B cell (primary cell): ENCODE measurements around the gene FLRT1. TPM values are rescaled to one million over a fixed set of nuclear protein-coding genes. Genes with fewer than 3 reads are reported as not detected.

Experiments
- ATAC-seq: fragments of 200-7000 bp; cut with Tn5 transposase; one replicate; pipeline ENCODE4 v1.10.0; 2021; ENCODE audit warnings: low read depth, mild to moderate bottlenecking, moderate number of reproducible peaks, moderate library complexity
- CTCF ChIA-PET: fragments of 350-600 bp; sonication (Branson Sonifier 250); formaldehyde crosslinking; loops from one replicate; lab custom pipeline; 2021; ENCODE audit warnings: antibody characterized with exemption, inconsistent platforms; lab: Charles Lee
- POLR2A ChIA-PET: fragments of 350-600 bp; sonication (Branson Sonifier 250); formaldehyde crosslinking; loops from one replicate; lab custom pipeline; 2021; ENCODE audit warnings: antibody characterized with exemption; lab: Charles Lee
- DNase-seq: peaks from one replicate; pipeline ENCODE4 v3.0.0; 2013
- H2AFZ ChIP-seq: 2 replicates; pipeline ENCODE4 v1.6.1; 2012; ENCODE audit warnings: mild to moderate bottlenecking, low read depth, low read length; ENCODE audit not compliant: insufficient read depth, poor library complexity, severe bottlenecking
- H3K27ac ChIP-seq, 2 donors: 1 replicate in 1 of 2; 2 replicates in 1 of 2; pipeline ENCODE4 v1.5.1; 2012 to 2013; ENCODE audit warnings: low read length in 2 of 2, mild to moderate bottlenecking in 2 of 2, moderate library complexity in 1 of 2
- H3K27me3 ChIP-seq, 4 experiments: fragments of 200-600 bp in 1 of 4; sonication (generic) in 1 of 4; replicated peaks in 1 of 4; 1 replicate in 2 of 4; 2 replicates in 2 of 4; pipeline versions ENCODE4 v1.6.1 to v1.7.0; 2013 to 2016; ENCODE audit warnings: low read length in 3 of 4, mild to moderate bottlenecking in 2 of 4, mixed read lengths in 1 of 4, moderate library complexity in 1 of 4; ENCODE audit not compliant: insufficient read depth in 4 of 4, control insufficient read depth in 3 of 4; ENCODE audit errors: control extremely low read depth in 1 of 4
- H3K36me3 ChIP-seq, 2 experiments: replicated peaks in 1 of 2; 1 replicate in 1 of 2; 2 replicates in 1 of 2; pipeline versions ENCODE4 v1.6.1 to v1.7.1; 2013; ENCODE audit warnings: low read length in 1 of 2; ENCODE audit not compliant: insufficient read depth in 2 of 2, control insufficient read depth in 1 of 2; ENCODE audit errors: control extremely low read depth in 1 of 2, extremely low read depth in 1 of 2
- H3K4me1 ChIP-seq, 2 donors: fragments of 200-600 bp in 1 of 2; sonication (generic) in 1 of 2; 1 replicate in 1 of 2; 2 replicates in 1 of 2; pipeline versions ENCODE4 v1.5.1 to v1.6.1; 2013 to 2017; ENCODE audit warnings: low read length in 2 of 2; ENCODE audit not compliant: control insufficient read depth in 2 of 2, insufficient read depth in 2 of 2
- H3K4me2 ChIP-seq: replicated peaks from 2 replicates; pipeline ENCODE3; 2012; ENCODE audit warnings: mild to moderate bottlenecking, low read depth, low read length; ENCODE audit not compliant: poor library complexity, severe bottlenecking
- H3K4me3 ChIP-seq, 5 experiments: fragments of 200-600 bp in 1 of 5; sonication (generic) in 1 of 5; 1 replicate in 3 of 5; 2 replicates in 2 of 5; pipeline versions ENCODE4 v1.5.1 to v1.7.0; 2011 to 2016; ENCODE audit warnings: low read length in 4 of 5, mild to moderate bottlenecking in 4 of 5, low read depth in 2 of 5, control low read depth in 1 of 5, moderate library complexity in 1 of 5; ENCODE audit not compliant: insufficient read depth in 1 of 5; ENCODE audit errors: control extremely low read depth in 1 of 5, extremely low read depth in 1 of 5
- H3K79me2 ChIP-seq: fragments of 200-600 bp; sonication (generic); one replicate; pipeline ENCODE4 v1.6.0; 2016; ENCODE audit warnings: low read length; ENCODE audit not compliant: control insufficient read depth, insufficient read depth
- H3K9ac ChIP-seq: fragments of 200-600 bp; sonication (generic); 2 replicates; pipeline ENCODE4 v1.6.1; 2017; ENCODE audit warnings: mild to moderate bottlenecking, low read length, moderate library complexity
- H3K9me3 ChIP-seq, 3 donors: one replicate each; pipeline versions ENCODE4 v1.6.1 to v1.7.1; 2013; ENCODE audit warnings: low read length in 2 of 3; ENCODE audit not compliant: control insufficient read depth in 2 of 3, insufficient read depth in 1 of 3; ENCODE audit errors: control extremely low read depth in 1 of 3
- H4K20me1 ChIP-seq: 2 replicates; pipeline ENCODE4 v1.6.0; 2012; ENCODE audit warnings: mild to moderate bottlenecking, low read length; ENCODE audit not compliant: insufficient read depth, control insufficient read depth, poor library complexity, severe bottlenecking
- H3K27ac Mint-ChIP-seq: one replicate; pipeline ENCODE4 v1.8.0; 2021; ENCODE audit warnings: mixed read lengths
- H3K27me3 Mint-ChIP-seq: one replicate; pipeline ENCODE4 v1.8.0; 2021; ENCODE audit warnings: mixed read lengths
- H3K4me1 Mint-ChIP-seq: one replicate; pipeline ENCODE4 v1.8.0; 2021; ENCODE audit warnings: mixed read lengths
- H3K4me3 Mint-ChIP-seq: one replicate; pipeline ENCODE4 v1.8.0; 2021; ENCODE audit warnings: mixed read lengths
- H3K9me3 Mint-ChIP-seq: one replicate; pipeline ENCODE4 v1.8.0; 2022; ENCODE audit warnings: mixed read lengths; ENCODE audit not compliant: insufficient read depth
- CTCF ChIP-seq: fragments of 200-600 bp; IDR thresholded peaks from one replicate; pipeline ENCODE4 v1.8.0; 2022; ENCODE audit warnings: antibody characterized with exemption, mild to moderate bottlenecking
- EZH2 ChIP-seq: IDR thresholded peaks from 2 replicates; pipeline ENCODE4 v1.6.1; 2012; ENCODE audit warnings: borderline replicate concordance, low read depth, mild to moderate bottlenecking, moderate library complexity, low read length; ENCODE audit not compliant: insufficient read depth, poor library complexity, severe bottlenecking
- WGBS: methylation state at CpG from one replicate; pipeline ENCODE4 v1.1.5; 2013; ENCODE audit warnings: missing lambda C conversion rate; ENCODE audit not compliant: insufficient coverage; 5-methylcytosine and 5-hydroxymethylcytosine counted together
- intact Hi-C: fragments of 100-400 bp; cut with micrococcal nuclease; formaldehyde crosslinking; loops from one replicate; pipeline ENCODE4 v1.10.0; 2022
- polyA plus RNA-seq: library from polyadenylated mRNA; depleted of rRNA; stranded (reverse); fragments of >200 nt; gene quantifications from 2 replicates; pipeline ENCODE4 v1.2.3, GENCODE V29; 2012
- total RNA-seq, 2 donors: library from RNA; stranded (reverse); fragments of 120-200 nt in 1 of 2; gene quantifications; 1 replicate in 1 of 2; 2 replicates in 1 of 2; pipeline versions ENCODE4 v1.2.3 to v1.2.4, GENCODE V29; 2013 to 2022

FLRT1 gene
- total and polyA plus RNA-seq, 2 donors (not counting 1 experiment from before 2014, with no cell fraction given), result not detected

GRCh38 chr11:64028398-64029115 is 7.2 kb upstream of the FLRT1 start:
- H3K27me3 ChIP-seq, result peaks cover 0 to 19% (median 3%) of the 10 kb centered on the region in 4 experiments
- peak overlapping the region; percentile 25 for H3K4me2 ChIP-seq
- DNase-seq (no peak), ATAC-seq (no peak)
- no peak overlapping the region for H3K4me3 ChIP-seq
- Mint-ChIP-seq H3K4me3 (no peak overlapping the region), H3K27me3 (peaks cover 36% of the 10 kb centered on the region), H3K4me1 (no peaks in the 10 kb centered on the region), H3K27ac (no peak overlapping the region), H3K9me3 (no peaks in the 10 kb centered on the region)
- WGBS, result 16% methylated on average over 17 of the region's 22 CpGs
- no peaks in the 10 kb centered on the region for H3K36me3 ChIP-seq
- no peak overlapping the region for H3K27ac ChIP-seq
- no peak for TF ChIP-seq CTCF
- intact Hi-C loops, result no loop called here
- H3K9ac ChIP-seq, result no peak overlapping the region
- H2AFZ ChIP-seq, result no peak overlapping the region
- no peaks in the 10 kb centered on the region for H4K20me1 ChIP-seq
- ChIA-PET CTCF (no interaction called here), POLR2A (no interaction called here)
- peaks cover 0 to 5% (median 0%) of the 10 kb centered on the region in 3 donors for H3K9me3 ChIP-seq
- no peaks in the 10 kb centered on the region for H3K79me2 ChIP-seq
- H3K4me1 ChIP-seq, result peaks cover 0 to 10% of the 10 kb centered on the region in 2 donors

DNA sequence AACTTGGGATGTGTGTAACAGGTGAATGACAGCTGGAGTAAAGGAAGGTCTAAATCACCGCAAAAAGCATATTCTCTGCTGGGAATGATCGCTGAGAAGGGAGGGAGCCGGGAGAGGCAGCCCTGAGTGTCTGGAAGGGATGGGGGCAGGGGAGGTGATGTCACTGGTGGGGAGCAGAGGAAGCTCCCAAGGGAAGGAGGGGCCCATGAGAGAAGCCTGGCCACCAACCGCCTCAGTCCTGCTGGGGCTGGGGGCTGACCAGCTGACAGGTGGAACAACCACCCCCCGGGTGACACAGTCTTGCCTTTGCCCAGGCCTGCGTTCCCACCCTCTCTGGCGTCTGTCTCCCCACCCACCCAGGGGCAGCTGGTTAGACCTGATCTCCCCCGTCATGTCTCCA is 6.0 kb upstream of the FLRT1 start:
- Mint-ChIP-seq H3K4me1 (peaks cover under 1% of the 10 kb centered on the region), H3K27me3 (peaks cover 46% of the 10 kb centered on the region), H3K9me3 (no peaks in the 10 kb centered on the region), H3K4me3 (no peak overlapping the region), H3K27ac (no peak overlapping the region)
- Histone ChIP-seq H3K79me2 (no peaks in the 10 kb centered on the region), H2AFZ (no peak overlapping the region), H3K9me3 (peaks cover 0 to 5% (median 0%) of the 10 kb centered on the region in 3 donors), H4K20me1 (no peaks in the 10 kb centered on the region), H3K27ac (no peak overlapping the region), H3K9ac (no peak overlapping the region), H3K27me3 (peaks cover 0 to 30% (median 8%) of the 10 kb centered on the region in 4 experiments), H3K36me3 (no peaks in the 10 kb centered on the region), H3K4me2 (no peak overlapping the region), H3K4me3 (no peak overlapping the region), H3K4me1 (peaks cover 1 to 10% of the 10 kb centered on the region in 2 donors)
- ChIA-PET CTCF (no interaction called here), POLR2A (no interaction called here)
- ATAC-seq (no peak), DNase-seq (no peak)
- TF ChIP-seq EZH2 (no peak), CTCF (no peak)
- WGBS, result 97% methylated on average over 7 of the region's 8 CpGs
- intact Hi-C loops, result no loop called here
